ENCODE results near the gene VTI1A.

Gene VTI1A

DNA sequence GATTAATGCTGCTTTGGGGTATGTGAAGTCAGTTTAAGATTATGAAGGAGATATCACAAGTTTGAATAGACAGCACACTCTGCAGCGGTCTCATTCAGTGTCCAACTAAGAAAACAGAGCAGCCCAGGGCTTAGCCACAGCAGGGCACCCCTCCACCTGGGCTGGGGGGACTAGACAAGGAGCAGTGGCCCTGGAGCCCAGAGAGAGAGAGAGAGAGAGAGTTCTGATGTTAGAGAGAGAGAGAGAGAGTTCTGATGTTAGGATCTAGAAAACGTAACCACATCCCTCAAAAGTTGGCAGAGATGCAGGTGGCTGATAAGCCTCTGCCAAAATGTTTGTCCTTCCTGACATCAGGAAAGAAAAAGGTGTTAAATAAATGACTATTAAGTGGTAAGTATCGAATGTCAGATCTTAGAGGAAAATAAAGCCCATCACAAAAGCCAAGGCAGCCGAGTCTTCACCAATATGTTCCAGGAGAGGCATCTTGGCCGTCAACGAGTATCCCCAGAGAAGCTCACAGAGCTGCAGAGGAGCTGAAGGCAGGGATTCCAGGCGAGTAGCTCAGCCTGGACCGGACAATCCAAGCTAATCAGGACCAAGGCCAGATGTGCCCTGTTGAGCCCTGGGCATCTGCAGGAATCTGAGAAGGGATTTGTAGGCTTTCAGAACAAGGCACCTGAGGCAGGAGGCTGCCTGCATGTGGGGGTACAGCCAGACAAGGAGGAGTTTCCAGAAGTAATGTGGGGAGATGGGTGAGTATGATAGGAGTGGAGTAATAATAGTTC, 352.9 kb downstream of the VTI1A start:
- H3K36me3 ChIP-seq (ENCODE audit: insufficient read depth, low read depth, low read length), result no peaks in the 10 kb centered on the region
- no peak overlapping the region for H3K4me3 ChIP-seq (ENCODE audit: low read length)
- H3K9ac ChIP-seq (ENCODE audit: low read depth, low read length), result no peak overlapping the region
- H3K4me1 ChIP-seq (ENCODE audit: insufficient read depth, low read length), result peaks cover 29% of the 10 kb centered on the region
- H3K27ac ChIP-seq (ENCODE audit: low read length), result no peak overlapping the region
- no peaks in the 10 kb centered on the region for H3K9me3 ChIP-seq (ENCODE audit: insufficient read depth, low read depth, low read length)
- H3K27me3 ChIP-seq (ENCODE audit: insufficient read depth, low read length), result no peaks in the 10 kb centered on the region; the same call in 1 of the 2 replicates

DNA sequence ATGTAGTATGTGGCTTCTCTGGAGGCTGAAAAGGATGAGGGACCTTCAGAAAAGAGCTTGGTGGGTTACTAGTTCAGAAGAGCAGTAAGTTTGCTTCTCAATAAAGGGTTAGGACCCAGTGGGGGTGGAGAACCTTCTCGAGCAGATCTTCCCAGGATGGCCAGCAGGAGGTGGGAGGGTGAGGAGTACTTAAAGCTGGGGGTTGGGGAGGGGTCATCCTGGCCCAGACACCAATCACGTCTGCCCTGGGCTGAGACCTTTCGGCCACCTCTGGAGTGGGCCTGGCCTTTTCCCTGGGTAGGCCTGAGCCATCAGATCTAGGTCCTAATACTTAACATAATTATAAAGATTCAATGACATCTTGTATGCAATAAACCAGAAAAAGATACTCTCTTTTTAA, 354.0 kb downstream of the VTI1A start:
- no peaks in the 10 kb centered on the region; the same call in 1 of the 2 replicates for H3K27me3 ChIP-seq (ENCODE audit: insufficient read depth, low read length)
- no peak overlapping the region for H3K27ac ChIP-seq (ENCODE audit: low read length)
- no peaks in the 10 kb centered on the region for H3K36me3 ChIP-seq (ENCODE audit: insufficient read depth, low read depth, low read length)
- no peaks in the 10 kb centered on the region for H3K9me3 ChIP-seq (ENCODE audit: insufficient read depth, low read depth, low read length)
- H3K9ac ChIP-seq (ENCODE audit: low read depth, low read length), result no peak overlapping the region
- no peak overlapping the region for H3K4me3 ChIP-seq (ENCODE audit: low read length)
- peaks cover 29% of the 10 kb centered on the region for H3K4me1 ChIP-seq (ENCODE audit: insufficient read depth, low read length)

DNA sequence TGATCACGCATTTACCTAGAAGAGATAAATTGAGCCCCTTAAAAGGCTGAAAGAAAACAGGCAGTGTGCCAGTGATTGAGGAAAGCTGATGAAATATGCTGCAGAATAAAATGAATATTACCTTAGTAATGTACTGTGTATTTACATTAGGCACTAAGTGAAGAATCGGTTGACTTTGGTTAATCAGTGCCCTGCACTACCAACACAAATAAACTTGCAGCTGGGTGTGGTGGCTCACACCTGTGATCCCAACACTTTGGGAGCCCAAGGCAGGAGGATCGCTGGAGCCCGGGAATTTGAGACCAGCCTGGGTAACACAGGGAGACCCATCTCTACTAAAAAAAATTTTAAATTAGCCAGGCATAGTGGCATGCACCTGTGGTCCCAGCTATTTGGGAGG, 354.7 kb downstream of the VTI1A start:
- Histone ChIP-seq H3K4me1 (ENCODE audit: insufficient read depth, low read length) (peaks cover 25% of the 10 kb centered on the region), H3K9me3 (ENCODE audit: insufficient read depth, low read depth, low read length) (no peaks in the 10 kb centered on the region), H3K9ac (ENCODE audit: low read depth, low read length) (no peak overlapping the region)

DNA sequence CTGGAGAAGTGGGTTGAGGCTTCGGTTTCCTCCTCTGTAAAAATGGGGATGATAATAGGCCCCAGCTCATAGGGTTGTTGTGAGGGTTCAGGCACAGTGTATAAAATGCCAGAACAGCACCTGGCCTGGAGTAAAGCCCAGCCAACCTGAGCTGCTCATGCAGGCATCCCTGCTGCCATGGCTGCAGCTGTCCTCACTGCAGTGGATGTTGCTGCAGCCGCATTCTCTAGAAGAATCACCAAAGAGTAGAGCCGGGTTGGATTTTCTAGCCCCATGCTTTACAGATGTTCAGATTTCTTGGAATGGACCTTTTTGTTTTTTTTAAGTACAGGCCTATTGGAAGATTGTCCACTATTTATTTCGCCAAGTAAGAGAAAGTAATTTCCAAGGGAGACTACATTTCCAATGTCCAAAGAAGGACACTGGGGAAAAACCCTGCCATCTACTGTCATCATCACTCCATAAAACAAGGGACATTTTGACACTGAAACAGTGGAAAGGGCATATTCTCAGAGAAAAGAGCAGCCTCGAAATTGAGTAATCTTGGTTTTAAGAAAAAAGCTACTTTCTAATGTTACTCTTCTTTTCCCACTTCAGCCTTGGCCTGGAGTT, 355.5 kb downstream of the VTI1A start:
- H3K4me3 ChIP-seq (ENCODE audit: low read length), result no peak overlapping the region
- H3K4me1 ChIP-seq (ENCODE audit: insufficient read depth, low read length), result peaks cover 17% of the 10 kb centered on the region
- no peak overlapping the region for H3K9ac ChIP-seq (ENCODE audit: low read depth, low read length)
- no peaks in the 10 kb centered on the region; the same call in 1 of the 2 replicates for H3K27me3 ChIP-seq (ENCODE audit: insufficient read depth, low read length)
- H3K36me3 ChIP-seq (ENCODE audit: insufficient read depth, low read depth, low read length), result no peaks in the 10 kb centered on the region
- no peaks in the 10 kb centered on the region for H3K9me3 ChIP-seq (ENCODE audit: insufficient read depth, low read depth, low read length)
- no peak overlapping the region for H3K27ac ChIP-seq (ENCODE audit: low read length)

More for the DNA sequence above, 354.7 kb downstream of the VTI1A start:
- no peaks in the 10 kb centered on the region for H3K36me3 ChIP-seq (ENCODE audit: insufficient read depth, low read depth, low read length)
- H3K4me3 ChIP-seq (ENCODE audit: low read length), result no peak overlapping the region
- H3K27ac ChIP-seq (ENCODE audit: low read length), result no peak overlapping the region
- H3K27me3 ChIP-seq (ENCODE audit: insufficient read depth, low read length), result no peaks in the 10 kb centered on the region; the same call in 1 of the 2 replicates

DNA sequence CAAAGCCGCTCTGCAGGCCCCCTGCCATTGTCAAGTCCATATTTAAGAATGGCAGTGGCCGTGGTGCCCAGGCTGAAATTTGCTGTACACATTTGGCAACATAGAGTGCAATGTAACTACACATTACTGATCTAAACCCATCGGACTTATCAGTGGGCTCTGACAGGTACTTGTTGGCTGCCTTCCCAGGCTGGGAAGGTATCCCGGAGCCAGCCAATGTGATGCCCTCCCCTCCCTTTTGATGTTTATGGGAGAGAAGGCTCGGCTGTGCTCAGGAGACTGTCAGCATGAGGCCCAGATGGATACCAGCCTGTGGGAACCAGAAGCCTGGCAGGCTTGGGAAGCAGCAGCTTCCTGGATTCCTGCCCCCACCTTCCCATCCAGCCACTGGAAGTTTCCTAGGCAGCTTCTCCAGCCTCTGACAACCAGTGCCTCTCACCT, 357.0 kb downstream of the VTI1A start:
- no peak overlapping the region for H3K9ac ChIP-seq (ENCODE audit: low read depth, low read length)
- peaks cover 12% of the 10 kb centered on the region for H3K4me1 ChIP-seq (ENCODE audit: insufficient read depth, low read length)
- no peaks in the 10 kb centered on the region for H3K27me3 ChIP-seq (ENCODE audit: insufficient read depth, low read length)
- no peaks in the 10 kb centered on the region for H3K9me3 ChIP-seq (ENCODE audit: insufficient read depth, low read depth, low read length)
- H3K4me3 ChIP-seq (ENCODE audit: low read length), result no peak overlapping the region
- no peak overlapping the region for H3K27ac ChIP-seq (ENCODE audit: low read length)
- no peaks in the 10 kb centered on the region for H3K36me3 ChIP-seq (ENCODE audit: insufficient read depth, low read depth, low read length)

DNA sequence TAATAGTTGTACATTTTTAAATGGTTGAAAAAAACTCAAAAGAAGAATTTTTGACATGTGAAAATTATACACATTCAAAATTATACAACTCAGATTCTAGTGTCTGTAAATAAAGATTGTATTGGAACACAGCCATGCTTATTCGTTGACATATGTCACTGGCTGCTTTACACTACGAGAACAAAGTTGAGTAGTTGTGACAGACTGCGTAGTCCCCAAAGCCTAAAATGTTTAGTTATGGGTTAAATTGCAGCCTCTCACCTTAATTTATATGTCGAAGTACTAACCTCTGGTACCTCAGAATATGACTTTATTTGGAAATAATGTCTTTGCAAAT, 358.2 kb downstream of the VTI1A start:
- Histone ChIP-seq H3K4me1 (ENCODE audit: insufficient read depth, low read length) (peaks cover 21% of the 10 kb centered on the region), H3K4me3 (ENCODE audit: low read length) (no peak overlapping the region), H3K36me3 (ENCODE audit: insufficient read depth, low read depth, low read length) (no peaks in the 10 kb centered on the region), H3K27ac (ENCODE audit: low read length) (no peak overlapping the region), H3K9ac (ENCODE audit: low read depth, low read length) (no peak overlapping the region), H3K9me3 (ENCODE audit: insufficient read depth, low read depth, low read length) (no peaks in the 10 kb centered on the region), H3K27me3 (ENCODE audit: insufficient read depth, low read length) (no peaks in the 10 kb centered on the region)

DNA sequence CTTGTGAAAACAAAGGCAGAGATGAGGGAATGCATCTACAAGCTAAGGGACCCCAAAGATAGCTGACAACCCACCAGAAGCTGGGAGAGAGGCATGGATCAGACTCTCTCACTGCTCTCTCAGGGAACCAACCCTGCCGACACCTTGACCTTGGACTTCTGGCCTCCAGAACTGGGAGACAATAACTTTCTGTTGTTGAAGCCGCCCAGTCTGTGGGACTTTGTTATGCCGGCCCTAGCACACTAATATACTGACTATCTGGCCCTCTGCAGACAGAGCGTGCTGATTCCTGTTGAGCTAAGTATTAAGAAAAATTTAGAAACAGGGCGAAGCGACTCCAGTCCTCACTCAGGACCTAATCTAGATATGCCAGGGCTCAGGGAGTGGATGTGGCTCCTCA, 358.7 kb downstream of the VTI1A start:
- Histone ChIP-seq H3K9me3 (ENCODE audit: insufficient read depth, low read depth, low read length) (no peaks in the 10 kb centered on the region), H3K4me1 (ENCODE audit: insufficient read depth, low read length) (peaks cover 25% of the 10 kb centered on the region), H3K27ac (ENCODE audit: low read length) (no peak overlapping the region), H3K9ac (ENCODE audit: low read depth, low read length) (no peak overlapping the region), H3K27me3 (ENCODE audit: insufficient read depth, low read length) (0 out of 2 replicates have a peak, but pooled peaks cover 3% of the 10 kb centered on the region), H3K36me3 (ENCODE audit: insufficient read depth, low read depth, low read length) (no peaks in the 10 kb centered on the region), H3K4me3 (ENCODE audit: low read length) (no peak overlapping the region)

DNA sequence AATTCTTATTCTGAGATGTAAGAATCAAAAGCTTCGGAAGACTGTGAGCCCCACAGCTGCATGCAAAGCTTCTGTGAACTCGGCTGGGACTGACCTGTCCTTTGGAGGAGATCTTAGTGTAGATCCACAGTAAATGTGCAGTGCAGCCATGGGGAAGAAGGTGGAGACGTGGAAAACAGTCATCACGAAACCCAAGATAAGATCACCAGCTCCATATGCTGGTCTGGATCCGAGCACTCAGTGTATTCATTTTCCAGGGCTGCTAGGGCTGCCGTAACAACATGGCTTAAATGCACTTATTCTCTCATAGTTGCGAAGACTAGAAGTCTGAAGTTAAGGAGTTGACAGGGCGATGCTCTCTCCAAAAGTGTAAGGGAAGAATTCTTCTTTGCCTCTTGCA, 360.0 kb downstream of the VTI1A start:
- H3K4me1 ChIP-seq (ENCODE audit: insufficient read depth, low read length), result peaks cover 29% of the 10 kb centered on the region
- H3K36me3 ChIP-seq (ENCODE audit: insufficient read depth, low read depth, low read length), result no peaks in the 10 kb centered on the region
- H3K27ac ChIP-seq (ENCODE audit: low read length), result no peak overlapping the region
- H3K4me3 ChIP-seq (ENCODE audit: low read length), result no peak overlapping the region
- H3K9me3 ChIP-seq (ENCODE audit: insufficient read depth, low read depth, low read length), result no peaks in the 10 kb centered on the region
- H3K9ac ChIP-seq (ENCODE audit: low read depth, low read length), result no peak overlapping the region
- 0 out of 2 replicates have a peak, but pooled peaks cover 3% of the 10 kb centered on the region for H3K27me3 ChIP-seq (ENCODE audit: insufficient read depth, low read length)

DNA sequence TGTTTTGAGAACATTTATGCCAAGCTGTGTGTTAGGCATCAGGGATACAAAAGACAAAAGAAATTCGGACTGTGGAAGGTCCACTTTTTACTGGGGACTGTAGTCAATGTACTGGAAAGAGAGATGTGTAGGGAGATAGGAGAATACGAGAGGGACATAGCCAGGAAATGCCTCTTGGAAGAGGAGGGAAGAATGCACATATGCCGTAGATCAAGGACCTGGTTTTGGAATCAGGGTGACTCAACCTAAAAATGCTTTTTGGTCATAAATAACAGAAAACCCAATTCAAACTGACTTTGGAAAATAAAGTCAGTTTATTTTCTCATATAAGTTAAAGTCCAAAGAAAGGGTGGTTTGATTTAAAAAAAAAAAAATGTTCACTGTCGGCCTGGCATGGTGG, 362.7 kb downstream of the VTI1A start:
- Histone ChIP-seq H3K27me3 (ENCODE audit: insufficient read depth, low read length) (peaks cover 23% of the 10 kb centered on the region; the same call in 1 of the 2 replicates), H3K4me3 (ENCODE audit: low read length) (no peak overlapping the region), H3K36me3 (ENCODE audit: insufficient read depth, low read depth, low read length) (no peaks in the 10 kb centered on the region), H3K9ac (ENCODE audit: low read depth, low read length) (no peak overlapping the region), H3K4me1 (ENCODE audit: insufficient read depth, low read length) (peaks cover 41% of the 10 kb centered on the region), H3K9me3 (ENCODE audit: insufficient read depth, low read depth, low read length) (no peaks in the 10 kb centered on the region), H3K27ac (ENCODE audit: low read length) (no peak overlapping the region)

DNA sequence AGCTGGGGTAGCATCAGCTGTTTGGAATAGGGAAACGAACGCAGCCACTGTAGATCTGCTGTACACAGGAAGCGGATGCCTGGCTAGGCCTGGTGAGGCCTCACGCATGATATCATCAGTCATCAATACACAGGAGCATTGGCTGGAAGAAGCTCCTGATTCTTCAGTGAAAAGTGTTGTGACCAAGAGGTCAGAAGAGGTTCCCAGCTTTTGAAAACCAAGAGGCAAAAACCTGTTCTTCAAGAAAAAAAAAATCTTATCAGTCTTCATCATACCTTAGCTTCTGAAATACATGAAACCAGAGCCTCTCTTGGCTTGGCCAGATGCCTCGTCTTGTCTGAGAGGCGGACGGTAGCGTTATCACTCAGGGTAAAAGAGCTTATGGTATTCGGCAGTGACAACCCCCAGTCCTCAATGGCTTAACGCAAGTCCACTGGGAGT, 363.7 kb downstream of the VTI1A start:
- Histone ChIP-seq H3K9me3 (ENCODE audit: insufficient read depth, low read depth, low read length) (no peaks in the 10 kb centered on the region), H3K36me3 (ENCODE audit: insufficient read depth, low read depth, low read length) (no peaks in the 10 kb centered on the region), H3K9ac (ENCODE audit: low read depth, low read length) (no peak overlapping the region), H3K27me3 (ENCODE audit: insufficient read depth, low read length) (peaks cover 23% of the 10 kb centered on the region; the same call in 1 of the 2 replicates), H3K27ac (ENCODE audit: low read length) (no peak overlapping the region), H3K4me3 (ENCODE audit: low read length) (no peak overlapping the region), H3K4me1 (ENCODE audit: insufficient read depth, low read length) (peaks cover 47% of the 10 kb centered on the region)

DNA sequence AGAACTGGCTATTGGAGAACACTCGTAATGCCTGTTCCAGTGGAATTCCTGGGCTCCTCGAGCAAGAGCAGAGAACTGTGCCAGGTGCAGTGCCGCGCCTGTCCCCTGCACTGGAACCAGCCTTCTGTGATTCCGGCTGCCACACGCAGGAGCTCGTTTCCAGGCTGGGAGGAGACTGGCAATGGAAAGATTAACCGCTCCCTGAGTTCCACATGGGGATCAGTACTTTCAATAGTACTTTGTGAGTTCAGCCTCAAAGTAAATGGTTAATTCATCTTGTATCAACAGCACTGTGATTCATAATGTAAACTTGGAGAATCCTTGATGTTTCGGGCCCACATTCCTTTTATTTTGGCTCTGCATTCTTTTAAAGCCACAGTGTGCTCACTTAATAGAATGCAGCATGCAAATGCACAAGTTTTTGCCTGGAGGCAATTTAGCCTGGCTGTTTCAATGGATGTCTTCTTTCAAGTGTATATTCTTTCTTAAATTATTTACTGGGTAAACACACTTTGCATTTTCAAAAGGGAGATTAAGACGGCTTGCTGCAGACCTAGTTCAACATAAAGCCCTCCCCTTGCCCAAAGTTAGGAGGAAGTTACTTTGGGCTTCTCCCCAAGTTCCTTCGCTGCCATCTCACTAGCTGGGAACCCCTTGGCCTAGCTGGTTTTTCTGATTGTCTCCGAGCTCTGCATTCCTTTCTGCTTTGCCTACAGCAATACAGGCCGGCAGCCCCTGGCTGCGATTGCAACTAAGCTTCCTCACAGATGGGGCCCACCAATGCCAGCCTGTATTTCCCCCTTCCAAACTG, 364.9 kb downstream of the VTI1A start:
- H3K9me3 ChIP-seq (ENCODE audit: insufficient read depth, low read depth, low read length), result no peaks in the 10 kb centered on the region
- peak overlapping the region; percentile 25 for H3K27ac ChIP-seq (ENCODE audit: low read length)
- H3K4me3 ChIP-seq (ENCODE audit: low read length), result peak overlapping the region; percentile 47
- peaks cover 23% of the 10 kb centered on the region; the same call in 1 of the 2 replicates for H3K27me3 ChIP-seq (ENCODE audit: insufficient read depth, low read length)
- H3K4me1 ChIP-seq (ENCODE audit: insufficient read depth, low read length), result peaks cover 58% of the 10 kb centered on the region
- H3K36me3 ChIP-seq (ENCODE audit: insufficient read depth, low read depth, low read length), result no peaks in the 10 kb centered on the region
- H3K9ac ChIP-seq (ENCODE audit: low read depth, low read length), result peak overlapping the region; percentile 49; the same call in 1 of the 2 replicates

Data from iPS-20b (cell line).